Activated CD4-positive, alpha-beta T cell treated with anti-CD3 and anti-CD28 coated beads, Interleukin-2, amount 50 U/mL, for 24 hours (primary cell): ENCODE measurements around the gene EXD3.

Source experiments
- DNase-seq, 2 donors: peaks; one replicate each; pipeline ENCODE4 v3.0.0-alpha.2; 2020; ENCODE audit warnings: low read depth in 1 of 2, low spot score in 1 of 2

The EXD3 gene

GRCh38 chr9:137367506-137368430 lies 55.2 kb downstream of the EXD3 start:
- no peak for DNase-seq

- DNase-seq, result no peak
These were observed 56.0 kb downstream of the EXD3 start for GRCh38 chr9:137366891-137367381.

GRCh38 chr9:137366445-137366810 lies 56.5 kb downstream of the EXD3 start:
- no peak for DNase-seq

- no peak for DNase-seq
These were observed 57.2 kb downstream of the EXD3 start for GRCh38 chr9:137365552-137366444.

- no peak for DNase-seq
These were observed 57.9 kb downstream of the EXD3 start for GRCh38 chr9:137365056-137365455.

- no peak for DNase-seq
These were observed 63.1 kb downstream of the EXD3 start for GRCh38 chr9:137359850-137360249.

- no peak for DNase-seq
These were observed 64.8 kb downstream of the EXD3 start for GRCh38 chr9:137358126-137358525.

GRCh38 chr9:137357166-137357565 lies 65.8 kb downstream of the EXD3 start:
- DNase-seq, result no peak

GRCh38 chr9:137355761-137356365 lies 67.1 kb downstream of the EXD3 start:
- no peak for DNase-seq

GRCh38 chr9:137354845-137355760 lies 67.9 kb downstream of the EXD3 start:
- no peak for DNase-seq

GRCh38 chr9:137354153-137354844 lies 68.7 kb downstream of the EXD3 start:
- no peak for DNase-seq

GRCh38 chr9:137353223-137354152 lies 69.5 kb downstream of the EXD3 start:
- no peak for DNase-seq

- DNase-seq, result no peak
These were observed 70.3 kb downstream of the EXD3 start for GRCh38 chr9:137352511-137353222.

GRCh38 chr9:137351781-137352501 lies 71.0 kb downstream of the EXD3 start:
- no peak for DNase-seq

GRCh38 chr9:137350696-137351584 lies 72.0 kb downstream of the EXD3 start:
- no peak for DNase-seq

- no peak for DNase-seq
These were observed 73.4 kb downstream of the EXD3 start for GRCh38 chr9:137349471-137350033.
